HepG2 (cell line): Measurements from ENCODE around the gene SYNGR4. TPM values are rescaled to one million over a fixed set of nuclear protein-coding genes. Genes with fewer than 3 reads are reported as not detected.

Source experiments
- ELF4 ChIP-seq: sonication (generic); formaldehyde crosslinking; IDR thresholded peaks from 2 replicates; pipeline ENCODE4 v1.5.0; 2020; ENCODE audit warnings: missing genetic modification reagents, mild to moderate bottlenecking, moderate library complexity, borderline replicate concordance
- FOXC1 ChIP-seq: sonication (generic); formaldehyde crosslinking; IDR thresholded peaks from 2 replicates; pipeline ENCODE4 v1.8.0; 2022; ENCODE audit warnings: mild to moderate bottlenecking, missing genetic modification reagents, borderline replicate concordance
- NFIB ChIP-seq: sonication (generic); formaldehyde crosslinking; IDR thresholded peaks from 2 replicates; pipeline ENCODE4 v1.9.0; 2021; ENCODE audit warnings: missing genetic modification reagents, mild to moderate bottlenecking, borderline replicate concordance
- PAF1 ChIP-seq: IDR thresholded peaks from 2 replicates; pipeline ENCODE4 v1.6.1; 2016; ENCODE audit warnings: missing genetic modification reagents, missing compliant biosample characterization
- PATZ1 ChIP-seq: sonication (generic); formaldehyde crosslinking; IDR thresholded peaks from 2 replicates; pipeline ENCODE4 v1.4.0; 2020; ENCODE audit warnings: missing genetic modification reagents
- SAP130 ChIP-seq: IDR thresholded peaks from 2 replicates; pipeline ENCODE4 v1.6.1; 2016; ENCODE audit warnings: low read depth
- TOPORS ChIP-seq: sonication (generic); formaldehyde crosslinking; IDR thresholded peaks from 2 replicates; pipeline ENCODE4 v1.8.0; 2023; ENCODE audit warnings: mild to moderate bottlenecking, missing genetic modification reagents
- TRIM24 ChIP-seq: sonication (generic); formaldehyde crosslinking; IDR thresholded peaks from 2 replicates; pipeline ENCODE4 v1.8.0; 2022; ENCODE audit warnings: mild to moderate bottlenecking, missing genetic modification reagents
- ZNF101 ChIP-seq: sonication (generic); formaldehyde crosslinking; IDR thresholded peaks from 2 replicates; pipeline ENCODE4 v1.4.0; 2020; ENCODE audit warnings: mild to moderate bottlenecking, low read depth, missing genetic modification reagents, borderline replicate concordance
- ZNF230 ChIP-seq: sonication (generic); formaldehyde crosslinking; IDR thresholded peaks from 2 replicates; pipeline ENCODE4 v1.4.0; 2020; ENCODE audit warnings: mild to moderate bottlenecking, missing genetic modification reagents
- ZNF24 ChIP-seq: fragments of 450-650 bp; IDR thresholded peaks from 2 replicates; pipeline ENCODE4 v1.6.1; 2017; ENCODE audit warnings: antibody characterized with exemption, mild to moderate bottlenecking
- ZNF605 ChIP-seq: sonication (generic); formaldehyde crosslinking; IDR thresholded peaks from 2 replicates; pipeline ENCODE4 v1.8.0; 2022; ENCODE audit warnings: mild to moderate bottlenecking, missing genetic modification reagents
- ZNF674 ChIP-seq: sonication (generic); formaldehyde crosslinking; IDR thresholded peaks from 2 replicates; pipeline ENCODE4 v1.5.0; 2020; ENCODE audit warnings: low read depth, mild to moderate bottlenecking, missing genetic modification reagents
- ZNF788 ChIP-seq: sonication (generic); formaldehyde crosslinking; IDR thresholded peaks from 2 replicates; pipeline ENCODE4 v1.5.0; 2020; ENCODE audit warnings: mild to moderate bottlenecking, missing genetic modification reagents, borderline replicate concordance
- polyA plus RNA-seq, 8 experiments: library from polyadenylated mRNA; depleted of rRNA in 3 of 8; stranded (reverse) in 7 of 8; unstranded in 1 of 8; fragments of >200 nt; fragmentation: Illumina TruSeq in 4 of 8; extraction: Trizol in 4 of 8; gene quantifications; 2 replicates each; pipeline versions ENCODE4 v1.2.1 to v1.2.3, GENCODE V29; 2011 to 2016; ENCODE audit warnings: low read depth in 4 of 8, missing spikeins in 1 of 8, mixed read lengths in 1 of 8; ENCODE audit not compliant: insufficient read depth in 1 of 8
- total RNA-seq, 5 experiments: library from RNA; depleted of rRNA; stranded (reverse); fragments of >200 nt; fragmentation: Illumina TruSeq; extraction: Trizol; gene quantifications; 2 replicates each; pipeline ENCODE4 v1.2.3, GENCODE V29; 2016; ENCODE audit warnings: low read depth in 1 of 5
- TF ChIP-seq, protein P1 (sequence below): sonication (generic); formaldehyde crosslinking; IDR thresholded peaks from 2 replicates; pipeline ENCODE4 v1.5.0; 2020; ENCODE audit warnings: mild to moderate bottlenecking, missing genetic modification reagents, borderline replicate concordance

SYNGR4 gene
- total and polyA plus RNA-seq, 2 of the 13 experiments (the other 11 are each of a cell fraction or from before 2014, with no cell fraction given), result not detected

DNA sequence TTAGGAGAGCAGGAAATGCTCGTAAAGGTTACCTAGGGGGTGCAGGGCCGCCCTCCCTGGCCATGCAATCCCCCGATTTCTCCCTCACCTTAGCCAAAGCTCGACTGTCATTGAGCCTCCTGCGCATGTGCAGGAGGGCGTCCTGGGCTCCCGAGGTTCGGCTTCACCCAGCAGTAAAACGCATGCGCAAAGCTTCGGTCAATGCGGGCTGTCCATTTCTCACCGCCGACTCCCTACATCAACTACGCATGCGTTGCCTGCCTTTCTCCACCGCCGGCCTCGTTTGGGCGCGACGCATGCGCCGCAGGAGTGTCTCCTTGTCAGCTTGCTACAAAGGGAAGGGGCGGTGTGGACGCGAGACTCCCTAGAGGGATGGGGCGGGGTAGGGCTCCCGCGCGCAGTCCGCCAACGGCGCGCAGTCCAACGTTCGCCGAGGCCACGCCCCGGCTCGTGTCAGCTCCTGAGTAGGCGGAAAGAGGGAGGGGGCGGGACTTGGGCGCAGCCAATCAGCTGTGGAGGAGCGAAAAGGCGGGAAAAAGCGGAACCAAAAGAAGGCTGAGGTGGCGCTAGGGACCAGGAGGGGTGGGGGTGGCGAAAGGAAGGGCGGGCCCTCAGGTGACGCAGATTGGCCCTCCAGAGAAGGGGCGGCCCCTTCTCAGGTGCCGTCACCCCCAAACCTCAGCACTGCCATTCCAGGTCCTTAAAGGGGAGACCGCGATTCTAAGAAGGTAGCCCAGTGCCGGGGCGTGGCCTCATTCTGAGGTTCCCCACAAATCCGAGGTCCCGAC is at the start of gene SYNGR4, which contains the start of gene TMEM143 (continued):
- no peak for TF ChIP-seq FOXC1 (CRISPR knock-in tag)
- TF ChIP-seq TOPORS (CRISPR knock-in tag), result 0 out of 2 replicates have a peak, but pooled peaks have one; percentile 25
- TF ChIP-seq ZNF230 (CRISPR knock-in tag), result 0 out of 2 replicates have a peak, but pooled peaks have one; percentile 50
- TF ChIP-seq ZNF788 (CRISPR knock-in tag), result peak; percentile 83; the same call in 1 of the 2 replicates
- no peak for TF ChIP-seq ZNF674 (CRISPR knock-in tag)
- no peak for TF ChIP-seq TRIM24 (CRISPR knock-in tag)
- TF ChIP-seq NFIB (CRISPR knock-in tag), result no peak
- TF ChIP-seq, protein P1, sequence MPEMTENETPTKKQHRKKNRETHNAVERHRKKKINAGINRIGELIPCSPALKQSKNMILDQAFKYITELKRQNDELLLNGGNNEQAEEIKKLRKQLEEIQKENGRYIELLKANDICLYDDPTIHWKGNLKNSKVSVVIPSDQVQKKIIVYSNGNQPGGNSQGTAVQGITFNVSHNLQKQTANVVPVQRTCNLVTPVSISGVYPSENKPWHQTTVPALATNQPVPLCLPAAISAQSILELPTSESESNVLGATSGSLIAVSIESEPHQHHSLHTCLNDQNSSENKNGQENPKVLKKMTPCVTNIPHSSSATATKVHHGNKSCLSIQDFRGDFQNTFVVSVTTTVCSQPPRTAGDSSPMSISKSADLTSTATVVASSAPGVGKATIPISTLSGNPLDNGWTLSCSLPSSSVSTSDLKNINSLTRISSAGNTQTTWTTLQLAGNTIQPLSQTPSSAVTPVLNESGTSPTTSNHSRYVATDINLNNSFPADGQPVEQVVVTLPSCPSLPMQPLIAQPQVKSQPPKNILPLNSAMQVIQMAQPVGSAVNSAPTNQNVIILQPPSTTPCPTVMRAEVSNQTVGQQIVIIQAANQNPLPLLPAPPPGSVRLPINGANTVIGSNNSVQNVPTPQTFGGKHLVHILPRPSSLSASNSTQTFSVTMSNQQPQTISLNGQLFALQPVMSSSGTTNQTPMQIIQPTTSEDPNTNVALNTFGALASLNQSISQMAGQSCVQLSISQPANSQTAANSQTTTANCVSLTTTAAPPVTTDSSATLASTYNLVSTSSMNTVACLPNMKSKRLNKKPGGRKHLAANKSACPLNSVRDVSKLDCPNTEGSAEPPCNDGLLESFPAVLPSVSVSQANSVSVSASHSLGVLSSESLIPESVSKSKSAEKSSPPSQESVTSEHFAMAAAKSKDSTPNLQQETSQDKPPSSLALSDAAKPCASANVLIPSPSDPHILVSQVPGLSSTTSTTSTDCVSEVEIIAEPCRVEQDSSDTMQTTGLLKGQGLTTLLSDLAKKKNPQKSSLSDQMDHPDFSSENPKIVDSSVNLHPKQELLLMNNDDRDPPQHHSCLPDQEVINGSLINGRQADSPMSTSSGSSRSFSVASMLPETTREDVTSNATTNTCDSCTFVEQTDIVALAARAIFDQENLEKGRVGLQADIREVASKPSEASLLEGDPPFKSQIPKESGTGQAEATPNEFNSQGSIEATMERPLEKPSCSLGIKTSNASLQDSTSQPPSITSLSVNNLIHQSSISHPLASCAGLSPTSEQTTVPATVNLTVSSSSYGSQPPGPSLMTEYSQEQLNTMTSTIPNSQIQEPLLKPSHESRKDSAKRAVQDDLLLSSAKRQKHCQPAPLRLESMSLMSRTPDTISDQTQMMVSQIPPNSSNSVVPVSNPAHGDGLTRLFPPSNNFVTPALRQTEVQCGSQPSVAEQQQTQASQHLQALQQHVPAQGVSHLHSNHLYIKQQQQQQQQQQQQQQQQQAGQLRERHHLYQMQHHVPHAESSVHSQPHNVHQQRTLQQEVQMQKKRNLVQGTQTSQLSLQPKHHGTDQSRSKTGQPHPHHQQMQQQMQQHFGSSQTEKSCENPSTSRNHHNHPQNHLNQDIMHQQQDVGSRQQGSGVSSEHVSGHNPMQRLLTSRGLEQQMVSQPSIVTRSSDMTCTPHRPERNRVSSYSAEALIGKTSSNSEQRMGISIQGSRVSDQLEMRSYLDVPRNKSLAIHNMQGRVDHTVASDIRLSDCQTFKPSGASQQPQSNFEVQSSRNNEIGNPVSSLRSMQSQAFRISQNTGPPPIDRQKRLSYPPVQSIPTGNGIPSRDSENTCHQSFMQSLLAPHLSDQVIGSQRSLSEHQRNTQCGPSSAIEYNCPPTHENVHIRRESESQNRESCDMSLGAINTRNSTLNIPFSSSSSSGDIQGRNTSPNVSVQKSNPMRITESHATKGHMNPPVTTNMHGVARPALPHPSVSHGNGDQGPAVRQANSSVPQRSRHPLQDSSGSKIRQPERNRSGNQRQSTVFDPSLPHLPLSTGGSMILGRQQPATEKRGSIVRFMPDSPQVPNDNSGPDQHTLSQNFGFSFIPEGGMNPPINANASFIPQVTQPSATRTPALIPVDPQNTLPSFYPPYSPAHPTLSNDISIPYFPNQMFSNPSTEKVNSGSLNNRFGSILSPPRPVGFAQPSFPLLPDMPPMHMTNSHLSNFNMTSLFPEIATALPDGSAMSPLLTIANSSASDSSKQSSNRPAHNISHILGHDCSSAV (CRISPR knock-in tag), result no peak
- TF ChIP-seq SAP130 (CRISPR knock-in tag), result peak; percentile 53; the same call in 1 of the 2 replicates
- no peak for TF ChIP-seq PATZ1
- no peak for TF ChIP-seq ELF4 (CRISPR knock-in tag)
- no peak for TF ChIP-seq PAF1 (CRISPR knock-in tag)
- no peak for TF ChIP-seq ZNF24
- no peak for TF ChIP-seq ZNF101 (CRISPR knock-in tag)
- 0 out of 2 replicates have a peak, but pooled peaks have one; percentile 11 for TF ChIP-seq ZNF605 (CRISPR knock-in tag)
